ENCODE results near the gene SLAMF9.

SLAMF9 gene

GRCh38 chr1:159953536-159954515, at the start of gene SLAMF9:
TSS of gene SLAMF9 (minus strand) at chr1:159954237. CDS start at chr1:159954137, 100 bp downstream.
- Histone ChIP-seq H3K27ac (ENCODE audit: low read depth in 2 of 2, low read length in 2 of 2) (no peak within 1 kb of the TSS), H3K36me3 (ENCODE audit: control insufficient read depth in 2 of 2, insufficient read depth in 2 of 2, low read length in 2 of 2) (no peaks in the 10 kb centered on the region), H3K27me3 (ENCODE audit: control insufficient read depth in 2 of 2, insufficient read depth in 2 of 2, low read length in 2 of 2) (no peaks in the 10 kb centered on the region), H3K9ac (ENCODE audit: low read depth in 1 of 2, low read length in 2 of 2) (no peak within 1 kb of the TSS), H3K4me3 (ENCODE audit: low read length in 2 of 2) (no peak within 1 kb of the TSS), H3K4me1 (ENCODE audit: control insufficient read depth in 2 of 2, insufficient read depth in 2 of 2, low read length in 2 of 2) (peaks cover 11 to 15% of the 10 kb centered on the region in 2 donors), H3K9me3 (ENCODE audit: control insufficient read depth in 2 of 2, low read length in 2 of 2) (no peaks in the 10 kb centered on the region)

GRCh38 chr1:160001440-160001839, 47.4 kb upstream of the SLAMF9 start:
- no peaks in the 10 kb centered on the region for H3K9me3 ChIP-seq (ENCODE audit: control insufficient read depth in 2 of 2, low read length in 2 of 2)
- H3K36me3 ChIP-seq (ENCODE audit: control insufficient read depth in 2 of 2, insufficient read depth in 2 of 2, low read length in 2 of 2), result no peaks in the 10 kb centered on the region
- H3K27ac ChIP-seq (ENCODE audit: low read depth in 2 of 2, low read length in 2 of 2), result no peak overlapping the region
- no peak overlapping the region for H3K9ac ChIP-seq (ENCODE audit: low read depth in 1 of 2, low read length in 2 of 2)
- no peak overlapping the region for H3K4me3 ChIP-seq (ENCODE audit: low read length in 2 of 2)
- H3K4me1 ChIP-seq (ENCODE audit: control insufficient read depth in 2 of 2, insufficient read depth in 2 of 2, low read length in 2 of 2), result no peaks in the 10 kb centered on the region
- H3K27me3 ChIP-seq (ENCODE audit: control insufficient read depth in 2 of 2, insufficient read depth in 2 of 2, low read length in 2 of 2), result no peaks in the 10 kb centered on the region

- Histone ChIP-seq H3K9me3 (ENCODE audit: control insufficient read depth in 2 of 2, low read length in 2 of 2) (no peaks in the 10 kb centered on the region), H3K4me1 (ENCODE audit: control insufficient read depth in 2 of 2, insufficient read depth in 2 of 2, low read length in 2 of 2) (no peaks in the 10 kb centered on the region), H3K36me3 (ENCODE audit: control insufficient read depth in 2 of 2, insufficient read depth in 2 of 2, low read length in 2 of 2) (no peaks in the 10 kb centered on the region), H3K4me3 (ENCODE audit: low read length in 2 of 2) (no peak overlapping the region), H3K27ac (ENCODE audit: low read depth in 2 of 2, low read length in 2 of 2) (no peak overlapping the region), H3K9ac (ENCODE audit: low read depth in 1 of 2, low read length in 2 of 2) (no peak overlapping the region), H3K27me3 (ENCODE audit: control insufficient read depth in 2 of 2, insufficient read depth in 2 of 2, low read length in 2 of 2) (no peaks in the 10 kb centered on the region)
These were observed 45.2 kb upstream of the SLAMF9 start for GRCh38 chr1:159999204-159999603.

GRCh38 chr1:159996653-159997052, 42.6 kb upstream of the SLAMF9 start:
- Histone ChIP-seq H3K36me3 (ENCODE audit: control insufficient read depth in 2 of 2, insufficient read depth in 2 of 2, low read length in 2 of 2) (no peaks in the 10 kb centered on the region), H3K9ac (ENCODE audit: low read depth in 1 of 2, low read length in 2 of 2) (no peak overlapping the region), H3K4me1 (ENCODE audit: control insufficient read depth in 2 of 2, insufficient read depth in 2 of 2, low read length in 2 of 2) (peaks cover 0 to under 1% of the 10 kb centered on the region in 2 donors), H3K9me3 (ENCODE audit: control insufficient read depth in 2 of 2, low read length in 2 of 2) (no peaks in the 10 kb centered on the region), H3K4me3 (ENCODE audit: low read length in 2 of 2) (no peak overlapping the region), H3K27me3 (ENCODE audit: control insufficient read depth in 2 of 2, insufficient read depth in 2 of 2, low read length in 2 of 2) (no peaks in the 10 kb centered on the region), H3K27ac (ENCODE audit: low read depth in 2 of 2, low read length in 2 of 2) (no peak overlapping the region)

- Histone ChIP-seq H3K9me3 (ENCODE audit: control insufficient read depth in 2 of 2, low read length in 2 of 2) (no peaks in the 10 kb centered on the region), H3K27me3 (ENCODE audit: control insufficient read depth in 2 of 2, insufficient read depth in 2 of 2, low read length in 2 of 2) (no peaks in the 10 kb centered on the region), H3K4me1 (ENCODE audit: control insufficient read depth in 2 of 2, insufficient read depth in 2 of 2, low read length in 2 of 2) (peaks cover 0 to 6% of the 10 kb centered on the region in 2 donors), H3K4me3 (ENCODE audit: low read length in 2 of 2) (no peak overlapping the region), H3K9ac (ENCODE audit: low read depth in 1 of 2, low read length in 2 of 2) (no peak overlapping the region), H3K27ac (ENCODE audit: low read depth in 2 of 2, low read length in 2 of 2) (no peak overlapping the region), H3K36me3 (ENCODE audit: control insufficient read depth in 2 of 2, insufficient read depth in 2 of 2, low read length in 2 of 2) (no peaks in the 10 kb centered on the region)
These were observed 40.9 kb upstream of the SLAMF9 start for GRCh38 chr1:159994896-159995295.

- Histone ChIP-seq H3K36me3 (ENCODE audit: control insufficient read depth in 2 of 2, insufficient read depth in 2 of 2, low read length in 2 of 2) (no peaks in the 10 kb centered on the region), H3K9ac (ENCODE audit: low read depth in 1 of 2, low read length in 2 of 2) (no peak overlapping the region), H3K27me3 (ENCODE audit: control insufficient read depth in 2 of 2, insufficient read depth in 2 of 2, low read length in 2 of 2) (no peaks in the 10 kb centered on the region), H3K4me1 (ENCODE audit: control insufficient read depth in 2 of 2, insufficient read depth in 2 of 2, low read length in 2 of 2) (peaks cover 0 to 6% of the 10 kb centered on the region in 2 donors), H3K27ac (ENCODE audit: low read depth in 2 of 2, low read length in 2 of 2) (no peak overlapping the region), H3K4me3 (ENCODE audit: low read length in 2 of 2) (no peak overlapping the region), H3K9me3 (ENCODE audit: control insufficient read depth in 2 of 2, low read length in 2 of 2) (no peaks in the 10 kb centered on the region)
These were observed 39.9 kb upstream of the SLAMF9 start for GRCh38 chr1:159993911-159994310.

- Histone ChIP-seq H3K4me3 (ENCODE audit: low read length in 2 of 2) (no peak overlapping the region), H3K9me3 (ENCODE audit: control insufficient read depth in 2 of 2, low read length in 2 of 2) (no peaks in the 10 kb centered on the region), H3K36me3 (ENCODE audit: control insufficient read depth in 2 of 2, insufficient read depth in 2 of 2, low read length in 2 of 2) (no peaks in the 10 kb centered on the region), H3K27me3 (ENCODE audit: control insufficient read depth in 2 of 2, insufficient read depth in 2 of 2, low read length in 2 of 2) (no peaks in the 10 kb centered on the region), H3K27ac (ENCODE audit: low read depth in 2 of 2, low read length in 2 of 2) (no peak overlapping the region), H3K9ac (ENCODE audit: low read depth in 1 of 2, low read length in 2 of 2) (no peak overlapping the region), H3K4me1 (ENCODE audit: control insufficient read depth in 2 of 2, insufficient read depth in 2 of 2, low read length in 2 of 2) (peaks cover 0 to 6% of the 10 kb centered on the region in 2 donors)
These were observed 38.1 kb upstream of the SLAMF9 start for GRCh38 chr1:159992161-159992560.

- H3K27me3 ChIP-seq (ENCODE audit: control insufficient read depth in 2 of 2, insufficient read depth in 2 of 2, low read length in 2 of 2), result no peaks in the 10 kb centered on the region
- H3K27ac ChIP-seq (ENCODE audit: low read depth in 2 of 2, low read length in 2 of 2), result no peak overlapping the region
- H3K9ac ChIP-seq (ENCODE audit: low read depth in 1 of 2, low read length in 2 of 2), result no peak overlapping the region
- H3K36me3 ChIP-seq (ENCODE audit: control insufficient read depth in 2 of 2, insufficient read depth in 2 of 2, low read length in 2 of 2), result no peaks in the 10 kb centered on the region
- H3K4me3 ChIP-seq (ENCODE audit: low read length in 2 of 2), result no peak overlapping the region
- H3K9me3 ChIP-seq (ENCODE audit: control insufficient read depth in 2 of 2, low read length in 2 of 2), result no peaks in the 10 kb centered on the region
- peaks cover 0 to 6% of the 10 kb centered on the region in 2 donors for H3K4me1 ChIP-seq (ENCODE audit: control insufficient read depth in 2 of 2, insufficient read depth in 2 of 2, low read length in 2 of 2)
These were observed 37.5 kb upstream of the SLAMF9 start for GRCh38 chr1:159991513-159991912.

- H3K4me1 ChIP-seq (ENCODE audit: control insufficient read depth in 2 of 2, insufficient read depth in 2 of 2, low read length in 2 of 2), result peaks cover 0 to 6% of the 10 kb centered on the region in 2 donors
- no peak overlapping the region for H3K27ac ChIP-seq (ENCODE audit: low read depth in 2 of 2, low read length in 2 of 2)
- no peak overlapping the region for H3K9ac ChIP-seq (ENCODE audit: low read depth in 1 of 2, low read length in 2 of 2)
- no peaks in the 10 kb centered on the region for H3K27me3 ChIP-seq (ENCODE audit: control insufficient read depth in 2 of 2, insufficient read depth in 2 of 2, low read length in 2 of 2)
- no peaks in the 10 kb centered on the region for H3K36me3 ChIP-seq (ENCODE audit: control insufficient read depth in 2 of 2, insufficient read depth in 2 of 2, low read length in 2 of 2)
- no peak overlapping the region for H3K4me3 ChIP-seq (ENCODE audit: low read length in 2 of 2)
- H3K9me3 ChIP-seq (ENCODE audit: control insufficient read depth in 2 of 2, low read length in 2 of 2), result no peaks in the 10 kb centered on the region
These were observed 36.0 kb upstream of the SLAMF9 start for GRCh38 chr1:159990005-159990404.

GRCh38 chr1:159989581-159989980, 35.5 kb upstream of the SLAMF9 start:
- no peak overlapping the region for H3K4me3 ChIP-seq (ENCODE audit: low read length in 2 of 2)
- no peak overlapping the region for H3K9ac ChIP-seq (ENCODE audit: low read depth in 1 of 2, low read length in 2 of 2)
- H3K27ac ChIP-seq (ENCODE audit: low read depth in 2 of 2, low read length in 2 of 2), result no peak overlapping the region
- H3K9me3 ChIP-seq (ENCODE audit: control insufficient read depth in 2 of 2, low read length in 2 of 2), result no peaks in the 10 kb centered on the region
- no peaks in the 10 kb centered on the region for H3K27me3 ChIP-seq (ENCODE audit: control insufficient read depth in 2 of 2, insufficient read depth in 2 of 2, low read length in 2 of 2)
- H3K36me3 ChIP-seq (ENCODE audit: control insufficient read depth in 2 of 2, insufficient read depth in 2 of 2, low read length in 2 of 2), result no peaks in the 10 kb centered on the region
- peaks cover 0 to 6% of the 10 kb centered on the region in 2 donors for H3K4me1 ChIP-seq (ENCODE audit: control insufficient read depth in 2 of 2, insufficient read depth in 2 of 2, low read length in 2 of 2)

All from mucosa of rectum (tissue), 2 donors.